ENCODE measurements around the gene SFXN5.

Gene SFXN5

DNA sequence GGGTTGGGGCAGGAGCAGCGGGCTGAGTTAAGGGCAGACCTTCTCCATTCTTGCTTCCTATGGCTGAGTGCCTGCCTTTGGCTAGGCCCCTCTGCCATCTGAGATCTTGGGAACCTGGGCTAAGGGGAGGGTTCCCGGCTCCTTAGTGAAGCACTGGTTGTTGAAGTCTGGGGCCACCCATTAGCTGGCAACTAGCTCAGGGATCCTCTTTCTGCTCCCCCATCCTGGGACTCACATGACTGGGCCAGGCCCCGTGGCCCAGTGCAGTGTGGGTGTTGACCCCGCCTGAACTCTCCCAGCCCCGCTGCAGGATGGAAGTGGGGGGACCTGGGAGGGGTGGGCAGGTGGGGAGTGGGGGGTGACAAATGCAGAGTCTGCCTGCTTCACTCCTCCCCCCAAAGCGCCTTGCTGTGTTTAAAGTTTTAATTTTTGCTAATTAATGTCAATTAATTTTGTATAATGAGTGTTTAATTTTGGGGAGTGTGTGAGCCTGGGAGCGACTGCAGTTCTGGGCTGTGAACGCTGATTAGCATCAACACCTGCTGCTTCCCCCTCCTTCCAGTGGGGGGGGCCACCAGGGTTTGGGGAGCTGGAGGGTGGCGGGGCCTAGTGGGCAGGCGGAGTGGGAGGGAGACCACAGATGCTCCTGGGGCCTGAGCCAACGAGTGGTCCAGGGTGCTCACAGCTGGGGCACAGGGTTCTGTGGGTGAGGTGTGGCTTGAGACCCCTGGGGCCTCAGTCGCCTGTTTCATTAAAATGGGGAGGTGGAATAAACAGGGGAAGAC is 99.0 kb downstream of the SFXN5 start:
- TF ChIP-seq, protein P1, sequence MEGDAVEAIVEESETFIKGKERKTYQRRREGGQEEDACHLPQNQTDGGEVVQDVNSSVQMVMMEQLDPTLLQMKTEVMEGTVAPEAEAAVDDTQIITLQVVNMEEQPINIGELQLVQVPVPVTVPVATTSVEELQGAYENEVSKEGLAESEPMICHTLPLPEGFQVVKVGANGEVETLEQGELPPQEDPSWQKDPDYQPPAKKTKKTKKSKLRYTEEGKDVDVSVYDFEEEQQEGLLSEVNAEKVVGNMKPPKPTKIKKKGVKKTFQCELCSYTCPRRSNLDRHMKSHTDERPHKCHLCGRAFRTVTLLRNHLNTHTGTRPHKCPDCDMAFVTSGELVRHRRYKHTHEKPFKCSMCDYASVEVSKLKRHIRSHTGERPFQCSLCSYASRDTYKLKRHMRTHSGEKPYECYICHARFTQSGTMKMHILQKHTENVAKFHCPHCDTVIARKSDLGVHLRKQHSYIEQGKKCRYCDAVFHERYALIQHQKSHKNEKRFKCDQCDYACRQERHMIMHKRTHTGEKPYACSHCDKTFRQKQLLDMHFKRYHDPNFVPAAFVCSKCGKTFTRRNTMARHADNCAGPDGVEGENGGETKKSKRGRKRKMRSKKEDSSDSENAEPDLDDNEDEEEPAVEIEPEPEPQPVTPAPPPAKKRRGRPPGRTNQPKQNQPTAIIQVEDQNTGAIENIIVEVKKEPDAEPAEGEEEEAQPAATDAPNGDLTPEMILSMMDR (IDR thresholded peaks at IDR 0.05; ENCODE audit: insufficient read depth, low read length, poor library complexity, severe bottlenecking), result no peak
- TF ChIP-seq EZH2phosphoT487 (conservative IDR thresholded peaks at IDR 0.05; ENCODE audit: low read length), result no peak
- Histone ChIP-seq H3K4me2 (ENCODE audit: low read depth, low read length, poor library complexity, severe bottlenecking) (no peak overlapping the region), H3K4me3 (ENCODE audit: insufficient read depth, low read length, poor library complexity, severe bottlenecking) (no peak overlapping the region), H3K9me2 (replicated peaks; ENCODE audit: insufficient read depth, low read length) (no peaks in the 10 kb centered on the region), H4K20me1 (ENCODE audit: low read depth, low read length) (no peaks in the 10 kb centered on the region), H3K9me3 (ENCODE audit: insufficient read depth, low read length) (no peaks in the 10 kb centered on the region), H3K79me2 (ENCODE audit: insufficient read depth, low read length) (no peaks in the 10 kb centered on the region), H2AFZ (ENCODE audit: low read depth, low read length, severe bottlenecking) (no peak overlapping the region), H3K9ac (ENCODE audit: low read length) (no peak overlapping the region), H3F3A (ENCODE audit: insufficient read depth) (no peaks in the 10 kb centered on the region), H3K27ac (ENCODE audit: low read depth, low read length) (no peak overlapping the region), H3K27me3 (ENCODE audit: low read length) (no peaks in the 10 kb centered on the region), H3K36me3 (ENCODE audit: low read length) (no peaks in the 10 kb centered on the region)

DNA sequence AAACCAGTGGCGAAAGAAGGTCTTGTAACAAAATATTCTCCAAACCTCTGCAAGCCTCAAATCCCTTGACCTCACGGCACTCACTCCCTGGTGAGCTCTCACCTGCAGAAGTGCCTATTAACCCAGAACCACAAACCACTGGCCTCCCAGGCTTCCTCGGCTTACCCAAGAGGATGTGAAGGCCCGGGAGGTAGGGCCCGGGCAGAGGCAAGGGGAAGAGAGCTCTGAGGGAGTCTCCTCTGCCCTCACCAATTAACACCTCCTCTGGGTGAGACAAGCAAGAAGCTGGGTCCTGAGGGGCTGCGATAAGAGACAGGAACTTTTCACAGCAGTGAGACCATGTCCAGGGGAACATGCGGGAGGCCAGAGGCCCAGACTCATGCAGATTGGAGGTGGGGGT is 100.5 kb downstream of the SFXN5 start:
- Histone ChIP-seq H3K4me2 (ENCODE audit: low read depth, low read length, poor library complexity, severe bottlenecking) (no peak overlapping the region), H3K9ac (ENCODE audit: low read length) (no peak overlapping the region), H3K9me3 (ENCODE audit: insufficient read depth, low read length) (no peaks in the 10 kb centered on the region)

DNA sequence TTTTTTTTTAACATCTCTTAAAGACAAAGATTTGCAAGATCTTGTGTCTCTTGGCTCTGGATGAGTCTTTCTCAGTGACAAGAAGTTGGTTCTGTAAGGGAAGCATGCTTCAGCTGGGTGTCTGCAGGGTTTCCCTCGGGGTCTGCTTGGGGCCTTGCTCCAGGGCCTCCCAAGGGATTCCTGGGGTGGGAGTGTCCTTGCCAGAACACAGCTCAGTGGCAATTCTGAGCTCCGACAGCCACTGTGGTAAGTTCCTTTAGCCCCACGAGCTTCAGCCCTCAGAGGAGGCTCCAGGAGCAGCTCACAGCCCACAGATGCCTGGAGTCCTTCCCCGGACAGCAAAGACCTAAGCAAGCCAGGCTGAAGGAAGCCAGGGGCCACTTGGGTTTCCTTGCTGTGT is 101.8 kb downstream of the SFXN5 start:
- no peaks in the 10 kb centered on the region for H4K20me1 ChIP-seq (ENCODE audit: low read depth, low read length)
- no peak overlapping the region for H3K4me3 ChIP-seq (ENCODE audit: insufficient read depth, low read length, poor library complexity, severe bottlenecking)
- H3K9me3 ChIP-seq (ENCODE audit: insufficient read depth, low read length), result no peaks in the 10 kb centered on the region

More for the DNA sequence above, 100.5 kb downstream of the SFXN5 start:
- Histone ChIP-seq H4K20me1 (ENCODE audit: low read depth, low read length) (no peaks in the 10 kb centered on the region), H3K36me3 (ENCODE audit: low read length) (no peaks in the 10 kb centered on the region), H3K27me3 (ENCODE audit: low read length) (no peaks in the 10 kb centered on the region), H3K9me2 (replicated peaks; ENCODE audit: insufficient read depth, low read length) (no peaks in the 10 kb centered on the region), H3F3A (ENCODE audit: insufficient read depth) (no peaks in the 10 kb centered on the region), H3K27ac (ENCODE audit: low read depth, low read length) (no peak overlapping the region), H2AFZ (ENCODE audit: low read depth, low read length, severe bottlenecking) (no peak overlapping the region), H3K4me3 (ENCODE audit: insufficient read depth, low read length, poor library complexity, severe bottlenecking) (no peak overlapping the region), H3K79me2 (ENCODE audit: insufficient read depth, low read length) (no peaks in the 10 kb centered on the region)
- no peak for TF ChIP-seq EZH2phosphoT487 (conservative IDR thresholded peaks at IDR 0.05; ENCODE audit: low read length)
- TF ChIP-seq, protein P1 (IDR thresholded peaks at IDR 0.05; ENCODE audit: insufficient read depth, low read length, poor library complexity, severe bottlenecking), result no peak

More for the DNA sequence above, 101.8 kb downstream of the SFXN5 start:
- H2AFZ ChIP-seq (ENCODE audit: low read depth, low read length, severe bottlenecking), result no peak overlapping the region
- TF ChIP-seq, protein P1 (IDR thresholded peaks at IDR 0.05; ENCODE audit: insufficient read depth, low read length, poor library complexity, severe bottlenecking), result no peak
- TF ChIP-seq EZH2phosphoT487 (conservative IDR thresholded peaks at IDR 0.05; ENCODE audit: low read length), result no peak
- H3K27me3 ChIP-seq (ENCODE audit: low read length), result no peaks in the 10 kb centered on the region
- H3K9ac ChIP-seq (ENCODE audit: low read length), result no peak overlapping the region
- H3K4me2 ChIP-seq (ENCODE audit: low read depth, low read length, poor library complexity, severe bottlenecking), result no peak overlapping the region
- no peaks in the 10 kb centered on the region for H3K9me2 ChIP-seq (replicated peaks; ENCODE audit: insufficient read depth, low read length)
- no peaks in the 10 kb centered on the region for H3K79me2 ChIP-seq (ENCODE audit: insufficient read depth, low read length)
- no peaks in the 10 kb centered on the region for H3F3A ChIP-seq (ENCODE audit: insufficient read depth)
- no peaks in the 10 kb centered on the region for H3K36me3 ChIP-seq (ENCODE audit: low read length)
- H3K27ac ChIP-seq (ENCODE audit: low read depth, low read length), result no peak overlapping the region
